GM10248 (cell line): ENCODE data around the gene BLTP1.
"Not testable (repeated sequence)": the region's sequence is repeated elsewhere in the genome, so short reads cannot be mapped to it uniquely, and the experiment has no call there.

Experiments used
- CTCF ChIA-PET: fragments of 300-600 bp; sonication (Branson Sonifier 250); formaldehyde crosslinking; extraction: SDS; loops from one replicate; lab custom pipeline; 2021; ENCODE audit warnings: antibody characterized with exemption; lab: Yijun Ruan, JAX
- POLR2A ChIA-PET: fragments of 350-650 bp; sonication (Branson Sonifier 250); formaldehyde crosslinking; extraction: SDS; loops from one replicate; lab custom pipeline; 2020; ENCODE audit warnings: antibody characterized with exemption; lab: Yijun Ruan, JAX
- DNase-seq: peaks from one replicate; pipeline ENCODE4 v3.0.0; 2012; ENCODE audit errors: extremely low spot score
- TF ChIP-seq, protein P1 (sequence below): IDR thresholded peaks from 2 replicates; pipeline ENCODE4 v1.5.1; 2012; ENCODE audit warnings: mild to moderate bottlenecking, low read depth; ENCODE audit errors: extremely low read depth, missing control alignments, control extremely low read depth

The BLTP1 gene, protein sequence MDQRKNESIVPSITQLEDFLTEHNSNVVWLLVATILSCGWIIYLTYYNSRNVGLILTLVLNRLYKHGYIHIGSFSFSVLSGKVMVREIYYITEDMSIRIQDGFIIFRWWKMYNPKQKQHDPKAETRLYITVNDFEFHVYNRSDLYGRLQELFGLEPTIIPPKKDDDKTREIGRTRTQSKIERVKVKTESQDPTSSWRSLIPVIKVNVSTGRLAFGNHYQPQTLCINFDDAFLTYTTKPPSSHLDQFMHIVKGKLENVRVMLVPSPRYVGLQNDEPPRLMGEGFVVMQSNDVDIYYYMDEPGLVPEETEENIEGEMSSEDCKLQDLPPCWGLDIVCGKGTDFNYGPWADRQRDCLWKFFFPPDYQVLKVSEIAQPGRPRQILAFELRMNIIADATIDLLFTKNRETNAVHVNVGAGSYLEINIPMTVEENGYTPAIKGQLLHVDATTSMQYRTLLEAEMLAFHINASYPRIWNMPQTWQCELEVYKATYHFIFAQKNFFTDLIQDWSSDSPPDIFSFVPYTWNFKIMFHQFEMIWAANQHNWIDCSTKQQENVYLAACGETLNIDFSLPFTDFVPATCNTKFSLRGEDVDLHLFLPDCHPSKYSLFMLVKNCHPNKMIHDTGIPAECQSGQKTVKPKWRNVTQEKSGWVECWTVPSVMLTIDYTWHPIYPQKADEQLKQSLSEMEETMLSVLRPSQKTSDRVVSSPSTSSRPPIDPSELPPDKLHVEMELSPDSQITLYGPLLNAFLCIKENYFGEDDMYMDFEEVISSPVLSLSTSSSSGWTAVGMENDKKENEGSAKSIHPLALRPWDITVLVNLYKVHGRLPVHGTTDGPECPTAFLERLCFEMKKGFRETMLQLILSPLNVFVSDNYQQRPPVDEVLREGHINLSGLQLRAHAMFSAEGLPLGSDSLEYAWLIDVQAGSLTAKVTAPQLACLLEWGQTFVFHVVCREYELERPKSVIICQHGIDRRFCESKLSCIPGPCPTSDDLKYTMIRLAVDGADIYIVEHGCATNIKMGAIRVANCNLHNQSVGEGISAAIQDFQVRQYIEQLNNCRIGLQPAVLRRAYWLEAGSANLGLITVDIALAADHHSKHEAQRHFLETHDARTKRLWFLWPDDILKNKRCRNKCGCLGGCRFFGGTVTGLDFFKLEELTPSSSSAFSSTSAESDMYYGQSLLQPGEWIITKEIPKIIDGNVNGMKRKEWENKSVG (N-terminal part only)

DNA sequence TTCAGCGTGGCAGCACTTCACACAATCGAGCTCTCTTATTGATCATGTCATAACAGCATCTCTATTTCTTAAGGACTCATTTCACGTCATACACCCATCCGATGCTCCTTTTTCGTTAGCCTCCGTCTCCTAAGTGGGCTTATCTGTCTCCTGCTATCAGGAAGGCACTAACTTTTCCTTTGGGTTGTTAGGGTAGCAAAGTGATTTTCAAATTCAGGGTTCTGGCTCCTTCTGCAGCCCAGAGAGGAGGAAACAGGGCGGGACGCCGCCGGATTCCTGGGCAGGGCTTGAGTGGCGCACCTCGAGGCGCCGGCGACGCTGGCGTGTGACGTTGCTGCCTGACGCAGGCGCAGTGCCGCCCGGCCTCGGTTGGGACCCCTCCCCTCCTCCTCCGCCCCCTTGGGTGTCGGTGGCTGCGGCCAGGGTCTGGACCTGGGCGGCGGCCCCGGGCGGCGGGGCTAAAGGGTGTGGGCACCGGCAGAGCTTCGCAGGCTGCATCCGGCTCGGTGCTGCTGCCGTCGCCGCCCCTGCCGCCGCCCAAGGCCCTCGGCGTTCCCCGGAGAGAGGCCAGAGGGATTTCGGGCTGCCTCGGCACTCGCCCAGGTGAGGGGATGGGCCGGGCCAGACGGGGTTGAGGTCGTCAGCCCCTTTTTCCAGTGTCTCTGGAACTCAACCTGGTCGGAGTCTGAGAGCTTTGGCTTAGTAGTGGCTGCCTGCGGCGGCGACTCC lies at the start of gene BLTP1:
TSS of gene BLTP1 (plus strand) at position 350 of the 729 bp plus-strand sequence. CDS start 18,317 bp downstream, outside the sequence.
- POLR2A ChIA-PET: no interaction called here
- DNase-seq: peak; percentile 94
- TF ChIP-seq, protein P1, sequence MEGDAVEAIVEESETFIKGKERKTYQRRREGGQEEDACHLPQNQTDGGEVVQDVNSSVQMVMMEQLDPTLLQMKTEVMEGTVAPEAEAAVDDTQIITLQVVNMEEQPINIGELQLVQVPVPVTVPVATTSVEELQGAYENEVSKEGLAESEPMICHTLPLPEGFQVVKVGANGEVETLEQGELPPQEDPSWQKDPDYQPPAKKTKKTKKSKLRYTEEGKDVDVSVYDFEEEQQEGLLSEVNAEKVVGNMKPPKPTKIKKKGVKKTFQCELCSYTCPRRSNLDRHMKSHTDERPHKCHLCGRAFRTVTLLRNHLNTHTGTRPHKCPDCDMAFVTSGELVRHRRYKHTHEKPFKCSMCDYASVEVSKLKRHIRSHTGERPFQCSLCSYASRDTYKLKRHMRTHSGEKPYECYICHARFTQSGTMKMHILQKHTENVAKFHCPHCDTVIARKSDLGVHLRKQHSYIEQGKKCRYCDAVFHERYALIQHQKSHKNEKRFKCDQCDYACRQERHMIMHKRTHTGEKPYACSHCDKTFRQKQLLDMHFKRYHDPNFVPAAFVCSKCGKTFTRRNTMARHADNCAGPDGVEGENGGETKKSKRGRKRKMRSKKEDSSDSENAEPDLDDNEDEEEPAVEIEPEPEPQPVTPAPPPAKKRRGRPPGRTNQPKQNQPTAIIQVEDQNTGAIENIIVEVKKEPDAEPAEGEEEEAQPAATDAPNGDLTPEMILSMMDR: no peak
- CTCF ChIA-PET: no interaction called here

DNA sequence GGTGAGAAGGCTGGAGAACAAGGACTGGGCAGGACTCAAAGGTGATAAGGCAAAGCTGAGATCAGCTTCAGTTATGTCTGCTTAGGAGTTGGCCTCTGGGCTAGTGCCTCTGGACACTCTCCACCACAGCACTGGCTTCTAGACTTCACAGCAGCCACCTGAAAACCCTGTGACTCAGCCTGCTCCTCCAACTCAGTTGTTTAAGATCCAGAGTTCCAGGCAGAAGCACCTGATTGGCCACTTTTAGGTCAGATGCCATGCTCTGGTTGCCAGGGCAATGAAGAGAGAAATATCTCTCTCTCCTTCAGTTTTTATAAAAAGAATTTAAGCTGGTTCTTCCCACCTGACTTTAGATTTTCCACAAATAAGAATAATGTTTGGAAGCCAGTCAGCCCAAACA lies 47.9 kb upstream of the BLTP1 start:
- TF ChIP-seq, protein P1: no peak
- ChIA-PET POLR2A (no interaction called here), CTCF (interaction anchor here (1.2 to 1.5 kb wide), 2 partner anchors 12 to 14 kb away, joined by 3 read pairs; no protein-coding TSS in a partner anchor)
- DNase-seq: no peak

DNA sequence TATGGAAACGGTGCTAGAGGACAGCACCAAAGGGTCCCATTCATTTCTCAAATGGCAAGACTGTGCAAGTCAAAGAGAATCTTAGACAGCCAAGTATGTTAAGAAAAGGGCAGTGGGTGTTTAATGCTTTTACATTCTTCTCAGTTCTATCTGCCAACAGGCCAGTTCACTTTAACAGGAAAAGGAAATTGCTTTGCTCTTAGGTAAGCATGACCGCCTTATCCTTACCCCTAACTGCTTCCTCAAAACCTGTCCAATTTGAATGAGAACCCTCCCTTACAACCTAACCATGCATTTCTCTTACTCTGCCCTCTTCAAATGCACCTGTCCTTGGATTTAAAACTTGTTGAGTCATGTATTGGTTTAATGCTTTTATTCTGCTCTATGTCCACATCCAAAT lies 44.5 kb upstream of the BLTP1 start:
- TF ChIP-seq, protein P1: no peak
- ChIA-PET POLR2A (no interaction called here), CTCF (interaction anchor here (1.0 kb wide), 1 partner anchor 29 kb away, joined by 3 read pairs; no protein-coding TSS in a partner anchor)
- no peak for DNase-seq

DNA sequence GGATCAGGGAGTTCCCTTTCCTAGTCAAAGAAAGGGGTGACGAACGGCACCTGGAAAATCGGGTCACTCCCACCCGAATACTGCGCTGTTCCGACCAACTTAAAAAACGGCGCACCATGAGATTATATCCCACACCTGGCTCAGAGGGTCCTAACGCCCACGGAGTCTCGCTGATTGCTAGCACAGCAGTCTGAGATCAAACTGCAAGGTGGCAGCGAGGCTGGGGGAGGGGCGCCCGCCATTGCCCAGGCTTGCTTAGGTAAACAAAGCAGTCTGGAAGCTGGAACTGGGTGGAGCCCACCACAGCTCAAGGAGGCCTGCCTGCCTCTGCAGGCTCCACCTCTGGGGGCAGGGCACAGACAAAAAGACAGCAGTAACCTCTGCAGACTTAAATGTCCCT lies 41.8 kb upstream of the BLTP1 start:
- POLR2A ChIA-PET, CTCF ChIA-PET, DNase-seq: not testable (repeated sequence)

DNA sequence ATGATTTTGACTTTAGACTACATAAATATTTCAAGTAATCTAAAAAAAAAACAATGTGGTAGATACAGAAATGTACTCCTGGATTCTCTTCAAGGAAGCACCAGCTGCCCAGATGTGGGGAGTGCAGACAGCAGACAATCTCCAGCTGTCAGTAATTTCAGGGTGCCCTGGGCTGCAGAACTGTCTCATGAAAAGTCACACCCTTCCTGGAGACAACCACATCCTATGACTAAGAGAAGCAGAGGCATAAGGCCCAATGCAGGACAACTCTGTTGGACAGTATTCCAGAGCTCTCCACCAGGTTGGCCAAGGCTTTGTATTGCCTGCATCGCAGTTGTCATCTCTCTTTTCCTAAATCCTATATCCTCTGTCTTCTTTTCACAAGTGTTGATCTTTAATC lies 34.4 kb upstream of the BLTP1 start:
- POLR2A ChIA-PET: no interaction called here
- TF ChIP-seq, protein P1: no peak
- CTCF ChIA-PET: interaction anchor here (1.1 to 2.0 kb wide), 2 partner anchors 12 to 14 kb away, joined by 3 to 5 read pairs; no protein-coding TSS in a partner anchor
- no peak for DNase-seq

DNA sequence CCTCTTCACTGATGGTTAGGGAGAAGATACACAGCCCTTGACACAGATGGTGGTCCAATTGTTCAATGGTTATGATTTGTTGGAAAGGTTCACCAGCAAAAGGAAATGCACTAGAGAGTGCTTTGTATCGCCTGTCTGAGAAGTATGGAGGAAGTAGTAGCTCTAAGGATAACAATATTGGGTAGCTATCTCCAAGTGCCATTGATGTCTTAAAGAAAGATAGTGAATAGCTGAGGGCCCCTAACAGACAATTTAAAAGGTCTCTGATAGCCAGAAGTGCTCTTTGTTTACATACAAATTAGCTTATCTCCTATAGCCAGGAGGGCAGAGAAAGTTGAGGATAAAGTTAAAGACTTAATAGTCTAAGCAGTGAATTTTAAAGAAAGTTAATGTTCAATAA lies 33.9 kb upstream of the BLTP1 start:
- no peak for DNase-seq
- TF ChIP-seq, protein P1: no peak
- CTCF ChIA-PET: interaction anchor here (1.1 to 2.0 kb wide), 2 partner anchors 12 to 14 kb away, joined by 3 to 5 read pairs; no protein-coding TSS in a partner anchor
- POLR2A ChIA-PET: no interaction called here
